Measurements from ENCODE around the gene PIP5K1A.
A peak's percentile ranks its signal among the peaks of the same experiment; 100 is the strongest.

Gene PIP5K1A

DNA sequence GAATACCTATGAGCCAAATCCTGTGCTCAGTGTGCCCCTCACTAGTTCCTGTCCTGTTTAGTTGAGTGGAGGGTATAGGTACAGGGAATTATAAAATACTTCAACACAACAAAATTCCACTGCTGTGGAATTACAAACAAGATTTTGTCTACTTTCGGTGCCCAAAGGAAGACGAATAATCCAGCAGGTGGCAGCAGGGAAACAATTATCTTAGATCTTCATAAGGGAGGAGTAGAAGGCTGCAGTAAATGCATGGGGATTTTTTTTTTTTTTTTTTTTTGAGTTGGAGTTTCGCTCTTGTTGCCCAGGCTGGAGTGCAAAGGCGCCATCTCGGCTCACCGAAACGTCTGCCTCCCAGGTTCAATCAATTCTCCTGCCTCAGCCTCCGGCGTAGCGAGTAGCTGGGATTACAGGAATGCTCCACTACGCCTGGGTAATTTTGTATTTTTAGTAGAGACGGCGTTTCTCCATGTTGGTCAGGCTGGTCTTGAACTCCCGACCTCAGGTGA is 2.0 kb upstream of the PIP5K1A start (continued):
- no peak for TF ChIP-seq ZNF548 (tag by site-specific recombination; IDR thresholded peaks at IDR 0.05)
- no peak for TF ChIP-seq ZFP69B (tag by site-specific recombination; IDR thresholded peaks at IDR 0.05)
- TF ChIP-seq, protein P1, sequence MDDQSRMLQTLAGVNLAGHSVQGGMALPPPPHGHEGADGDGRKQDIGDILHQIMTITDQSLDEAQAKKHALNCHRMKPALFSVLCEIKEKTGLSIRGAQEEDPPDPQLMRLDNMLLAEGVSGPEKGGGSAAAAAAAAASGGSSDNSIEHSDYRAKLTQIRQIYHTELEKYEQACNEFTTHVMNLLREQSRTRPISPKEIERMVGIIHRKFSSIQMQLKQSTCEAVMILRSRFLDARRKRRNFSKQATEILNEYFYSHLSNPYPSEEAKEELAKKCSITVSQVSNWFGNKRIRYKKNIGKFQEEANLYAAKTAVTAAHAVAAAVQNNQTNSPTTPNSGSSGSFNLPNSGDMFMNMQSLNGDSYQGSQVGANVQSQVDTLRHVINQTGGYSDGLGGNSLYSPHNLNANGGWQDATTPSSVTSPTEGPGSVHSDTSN (CRISPR knock-in tag; IDR thresholded peaks at IDR 0.05) = no peak
- TF ChIP-seq ZNF114 (tag by site-specific recombination; IDR thresholded peaks at IDR 0.05) = no peak
- TF ChIP-seq, protein P2, sequence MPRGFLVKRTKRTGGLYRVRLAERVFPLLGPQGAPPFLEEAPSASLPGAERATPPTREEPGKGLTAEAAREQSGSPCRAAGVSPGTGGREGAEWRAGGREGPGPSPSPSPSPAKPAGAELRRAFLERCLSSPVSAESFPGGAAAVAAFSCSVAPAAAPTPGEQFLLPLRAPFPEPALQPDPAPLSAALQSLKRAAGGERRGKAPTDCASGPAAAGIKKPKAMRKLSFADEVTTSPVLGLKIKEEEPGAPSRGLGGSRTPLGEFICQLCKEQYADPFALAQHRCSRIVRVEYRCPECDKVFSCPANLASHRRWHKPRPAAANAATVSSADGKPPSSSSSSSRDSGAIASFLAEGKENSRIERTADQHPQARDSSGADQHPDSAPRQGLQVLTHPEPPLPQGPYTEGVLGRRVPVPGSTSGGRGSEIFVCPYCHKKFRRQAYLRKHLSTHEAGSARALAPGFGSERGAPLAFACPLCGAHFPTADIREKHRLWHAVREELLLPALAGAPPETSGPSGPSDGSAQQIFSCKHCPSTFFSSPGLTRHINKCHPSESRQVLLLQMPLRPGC (tag by site-specific recombination; IDR thresholded peaks at IDR 0.05) = no peak
- TF ChIP-seq MZF1 (tag by site-specific recombination; IDR thresholded peaks at IDR 0.05; ENCODE audit: borderline replicate concordance) = peak; percentile 58
- no peak for TF ChIP-seq ZNF239 (tag by site-specific recombination; IDR thresholded peaks at IDR 0.05)
- peak; percentile 81 for TF ChIP-seq ZNF366 (tag by site-specific recombination; conservative IDR thresholded peaks at IDR 0.05)
- TF ChIP-seq ZNF16 (tag by site-specific recombination; IDR thresholded peaks at IDR 0.05; ENCODE audit: low read depth) = no peak
- 0 out of 2 replicates have a peak, but pooled peaks have one; percentile 11 for TF ChIP-seq ZFHX2 (tag by site-specific recombination; conservative IDR thresholded peaks at IDR 0.05)
- no peak for TF ChIP-seq ZNF112 (tag by site-specific recombination; IDR thresholded peaks at IDR 0.05)
- no peak for TF ChIP-seq OVOL3 (tag by site-specific recombination; IDR thresholded peaks at IDR 0.05)
- TF ChIP-seq ZBTB17 (tag by site-specific recombination; IDR thresholded peaks at IDR 0.05) = peak; percentile 78
- TF ChIP-seq, protein P3, sequence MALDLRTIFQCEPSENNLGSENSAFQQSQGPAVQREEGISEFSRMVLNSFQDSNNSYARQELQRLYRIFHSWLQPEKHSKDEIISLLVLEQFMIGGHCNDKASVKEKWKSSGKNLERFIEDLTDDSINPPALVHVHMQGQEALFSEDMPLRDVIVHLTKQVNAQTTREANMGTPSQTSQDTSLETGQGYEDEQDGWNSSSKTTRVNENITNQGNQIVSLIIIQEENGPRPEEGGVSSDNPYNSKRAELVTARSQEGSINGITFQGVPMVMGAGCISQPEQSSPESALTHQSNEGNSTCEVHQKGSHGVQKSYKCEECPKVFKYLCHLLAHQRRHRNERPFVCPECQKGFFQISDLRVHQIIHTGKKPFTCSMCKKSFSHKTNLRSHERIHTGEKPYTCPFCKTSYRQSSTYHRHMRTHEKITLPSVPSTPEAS (tag by site-specific recombination; IDR thresholded peaks at IDR 0.05) = no peak
- no peak for TF ChIP-seq ZNF391 (tag by site-specific recombination; IDR thresholded peaks at IDR 0.05; ENCODE audit: borderline replicate concordance, low read depth)
- no peak for TF ChIP-seq ZNF561 (tag by site-specific recombination; IDR thresholded peaks at IDR 0.05; ENCODE audit: borderline replicate concordance)
- TF ChIP-seq, protein P4, sequence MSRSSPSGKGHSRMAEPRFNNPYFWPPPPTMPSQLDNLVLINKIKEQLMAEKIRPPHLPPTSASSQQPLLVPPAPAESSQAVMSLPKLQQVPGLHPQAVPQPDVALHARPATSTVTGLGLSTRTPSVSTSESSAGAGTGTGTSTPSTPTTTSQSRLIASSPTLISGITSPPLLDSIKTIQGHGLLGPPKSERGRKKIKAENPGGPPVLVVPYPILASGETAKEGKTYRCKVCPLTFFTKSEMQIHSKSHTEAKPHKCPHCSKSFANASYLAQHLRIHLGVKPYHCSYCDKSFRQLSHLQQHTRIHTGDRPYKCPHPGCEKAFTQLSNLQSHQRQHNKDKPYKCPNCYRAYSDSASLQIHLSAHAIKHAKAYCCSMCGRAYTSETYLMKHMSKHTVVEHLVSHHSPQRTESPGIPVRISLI (tag by site-specific recombination; IDR thresholded peaks at IDR 0.05) = peak; percentile 95
- TF ChIP-seq ZNF670 (tag by site-specific recombination; IDR thresholded peaks at IDR 0.05; ENCODE audit: low read depth) = no peak
- TF ChIP-seq ZNF560 (tag by site-specific recombination; IDR thresholded peaks at IDR 0.05; ENCODE audit: borderline replicate concordance) = no peak
- no peak for TF ChIP-seq ZNF175 (tag by site-specific recombination; IDR thresholded peaks at IDR 0.05)
- TF ChIP-seq ZNF473 (tag by site-specific recombination; IDR thresholded peaks at IDR 0.05) = no peak
- no peak for TF ChIP-seq ZNF549 (tag by site-specific recombination; IDR thresholded peaks at IDR 0.05)
- TF ChIP-seq ZNF354C (tag by site-specific recombination; IDR thresholded peaks at IDR 0.05; ENCODE audit: borderline replicate concordance, low read depth) = no peak
- no peak; the same call in none of the 2 replicates for TF ChIP-seq ZNF501 (tag by site-specific recombination; IDR thresholded peaks at IDR 0.05)
- TF ChIP-seq, protein P5, sequence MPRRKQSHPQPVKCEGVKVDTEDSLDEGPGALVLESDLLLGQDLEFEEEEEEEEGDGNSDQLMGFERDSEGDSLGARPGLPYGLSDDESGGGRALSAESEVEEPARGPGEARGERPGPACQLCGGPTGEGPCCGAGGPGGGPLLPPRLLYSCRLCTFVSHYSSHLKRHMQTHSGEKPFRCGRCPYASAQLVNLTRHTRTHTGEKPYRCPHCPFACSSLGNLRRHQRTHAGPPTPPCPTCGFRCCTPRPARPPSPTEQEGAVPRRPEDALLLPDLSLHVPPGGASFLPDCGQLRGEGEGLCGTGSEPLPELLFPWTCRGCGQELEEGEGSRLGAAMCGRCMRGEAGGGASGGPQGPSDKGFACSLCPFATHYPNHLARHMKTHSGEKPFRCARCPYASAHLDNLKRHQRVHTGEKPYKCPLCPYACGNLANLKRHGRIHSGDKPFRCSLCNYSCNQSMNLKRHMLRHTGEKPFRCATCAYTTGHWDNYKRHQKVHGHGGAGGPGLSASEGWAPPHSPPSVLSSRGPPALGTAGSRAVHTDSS (tag by site-specific recombination; IDR thresholded peaks at IDR 0.05) = no peak
- peak; percentile 83 for TF ChIP-seq ZNF600 (tag by site-specific recombination; IDR thresholded peaks at IDR 0.05)
- peak; percentile 43 for TF ChIP-seq ZNF341 (tag by site-specific recombination; IDR thresholded peaks at IDR 0.05; ENCODE audit: low read depth)
- TF ChIP-seq ZNF266 (tag by site-specific recombination; IDR thresholded peaks at IDR 0.05; ENCODE audit: low read depth) = no peak
- TF ChIP-seq, protein P6, sequence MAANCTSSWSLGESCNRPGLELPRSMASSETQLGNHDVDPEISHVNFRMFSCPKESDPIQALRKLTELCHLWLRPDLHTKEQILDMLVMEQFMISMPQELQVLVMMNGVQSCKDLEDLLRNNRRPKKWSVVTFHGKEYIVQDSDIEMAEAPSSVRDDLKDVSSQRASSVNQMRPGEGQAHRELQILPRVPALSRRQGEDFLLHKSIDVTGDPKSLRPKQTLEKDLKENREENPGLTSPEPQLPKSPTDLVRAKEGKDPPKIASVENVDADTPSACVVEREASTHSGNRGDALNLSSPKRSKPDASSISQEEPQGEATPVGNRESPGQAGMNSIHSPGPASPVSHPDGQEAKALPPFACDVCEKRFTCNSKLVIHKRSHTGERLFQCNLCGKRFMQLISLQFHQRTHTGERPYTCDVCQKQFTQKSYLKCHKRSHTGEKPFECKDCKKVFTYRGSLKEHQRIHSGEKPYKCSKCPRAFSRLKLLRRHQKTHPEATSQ (tag by site-specific recombination; IDR thresholded peaks at IDR 0.05) = no peak
- TF ChIP-seq ZNF843 (tag by site-specific recombination; IDR thresholded peaks at IDR 0.05) = no peak
- no peak for TF ChIP-seq ZNF138 (tag by site-specific recombination; IDR thresholded peaks at IDR 0.05; ENCODE audit: borderline replicate concordance)
- no peak for TF ChIP-seq KLF1 (tag by site-specific recombination; IDR thresholded peaks at IDR 0.05)
